ENCODE data around the gene ADAD1.

ADAD1 gene

DNA sequence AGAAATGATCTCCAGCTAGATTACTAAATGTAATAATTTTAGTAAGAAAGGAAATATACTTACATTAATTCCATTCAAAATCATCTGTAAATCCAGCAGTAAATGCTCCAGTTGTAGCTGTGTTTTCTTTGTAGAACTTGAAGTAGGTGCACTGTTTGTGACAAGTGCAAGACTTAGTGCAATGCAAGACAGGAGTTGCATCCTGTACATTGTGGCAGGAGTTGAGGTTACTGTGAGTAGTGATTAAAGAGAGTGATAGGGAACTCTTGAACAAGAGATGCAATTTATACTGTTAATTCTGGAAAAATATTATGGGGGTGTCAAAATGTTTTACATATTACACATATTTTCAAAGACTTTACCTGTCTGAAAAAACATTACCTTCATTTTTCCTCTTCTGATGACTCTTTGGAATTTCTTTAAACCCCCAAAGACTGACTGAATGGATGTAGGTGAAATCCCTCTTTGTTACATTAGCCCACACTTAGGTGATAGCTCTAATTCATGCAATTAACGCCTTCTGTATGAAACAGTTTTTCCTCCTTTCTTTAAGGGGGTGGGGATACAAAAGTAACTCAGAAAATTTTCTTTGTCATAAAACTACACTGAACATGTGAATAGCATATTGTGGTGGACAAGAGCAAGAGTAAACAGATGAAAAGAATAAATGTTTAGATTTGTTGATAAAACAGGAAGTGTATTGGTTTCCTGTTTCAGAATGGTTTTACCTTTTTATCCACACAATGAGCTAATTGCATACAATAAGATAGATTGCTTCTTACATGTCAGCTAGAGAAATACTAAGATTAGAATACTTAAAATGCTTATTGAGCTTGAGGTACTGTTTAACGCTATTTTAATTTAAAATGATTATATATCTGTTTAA lies 77.7 kb downstream of the ADAD1 start, which contains the start of gene IL2:
Gene IL2, minus strand, starts transcription at position 495 of the 886 bp plus-strand sequence. Its CDS starts 285 bp downstream, at position 210.
- no peak for DNase-seq (ENCODE audit: low read depth, low spot score)

DNA sequence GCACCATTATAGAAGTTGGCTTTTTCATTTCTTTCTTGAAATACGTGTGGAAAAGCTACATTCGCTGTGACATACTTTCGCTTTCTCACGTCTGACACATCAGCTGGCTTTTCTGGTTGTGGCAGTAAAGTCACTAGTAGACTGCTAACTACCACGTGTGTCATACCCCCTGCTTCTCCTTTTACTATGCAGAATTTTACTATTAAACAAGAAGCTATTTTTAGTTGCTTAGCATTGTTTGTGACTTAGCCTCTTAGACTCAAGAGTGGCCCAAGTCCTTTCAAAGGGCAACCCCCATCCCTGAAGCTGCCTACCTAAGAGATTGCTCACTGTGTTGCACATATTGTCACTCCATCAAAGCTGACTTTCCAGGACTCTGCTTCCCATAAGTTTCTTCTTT lies 79.8 kb downstream of the ADAD1 start:
- DNase-seq (ENCODE audit: low read depth, low spot score) = no peak

DNA sequence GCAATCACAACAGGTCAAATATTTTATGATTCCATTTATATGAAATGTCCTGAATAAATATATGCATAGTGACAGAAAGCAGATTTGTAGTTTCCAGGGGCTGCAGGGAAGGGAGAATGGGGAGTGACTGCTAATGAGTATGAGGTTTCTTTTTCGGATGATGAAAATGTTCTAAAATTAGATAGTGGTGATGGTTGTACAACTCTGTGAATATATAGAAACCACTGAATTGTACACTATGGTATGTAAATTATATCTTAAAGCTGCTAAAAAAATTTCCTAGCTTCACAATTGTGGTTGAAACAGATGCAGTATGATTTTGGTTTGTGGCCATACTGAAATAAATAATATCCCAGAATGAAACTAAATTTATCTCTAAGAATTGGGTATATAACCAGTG lies 90.6 kb downstream of the ADAD1 start:
- DNase-seq (ENCODE audit: low read depth, low spot score) = no peak

DNA sequence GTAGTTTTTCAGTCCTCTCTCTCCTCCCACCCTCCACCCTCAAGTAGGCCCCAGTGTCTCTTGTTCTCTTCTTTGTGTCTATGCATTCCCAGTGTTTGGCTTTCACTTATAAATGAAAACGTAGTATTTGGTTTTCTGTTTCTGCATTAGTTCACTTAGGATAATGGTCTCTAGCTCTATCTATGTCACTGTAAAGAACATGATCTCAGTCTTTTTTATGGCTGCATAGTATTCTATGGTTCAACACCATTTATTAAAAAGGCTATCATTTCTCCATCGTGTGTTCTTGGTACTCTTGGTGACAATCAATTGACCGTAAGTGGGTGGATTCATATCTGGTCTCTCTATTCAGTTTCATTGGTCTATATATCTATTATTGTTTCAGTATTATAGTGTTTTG lies 96.4 kb downstream of the ADAD1 start:
- no peak for DNase-seq (ENCODE audit: low read depth, low spot score)

DNA sequence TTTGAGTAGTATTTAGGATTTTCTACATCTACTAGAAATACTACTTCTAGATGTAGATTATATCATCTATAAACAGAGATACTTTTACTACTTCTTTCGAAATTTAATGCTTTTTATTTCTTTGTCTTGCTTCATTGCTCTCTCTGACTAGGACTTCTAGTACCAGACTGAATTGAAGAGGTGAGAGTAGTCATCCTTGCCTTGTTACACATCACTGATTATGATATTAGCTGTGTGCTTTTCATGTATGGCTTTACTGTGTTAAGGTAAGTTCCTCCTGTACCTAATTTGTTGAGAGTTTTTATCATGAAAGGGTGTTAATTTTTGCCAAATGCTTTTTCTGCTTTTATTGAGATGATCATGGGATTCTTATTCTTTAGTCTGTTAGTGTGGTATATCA lies 97.3 kb downstream of the ADAD1 start:
- DNase-seq (ENCODE audit: low read depth, low spot score) = no peak

DNA sequence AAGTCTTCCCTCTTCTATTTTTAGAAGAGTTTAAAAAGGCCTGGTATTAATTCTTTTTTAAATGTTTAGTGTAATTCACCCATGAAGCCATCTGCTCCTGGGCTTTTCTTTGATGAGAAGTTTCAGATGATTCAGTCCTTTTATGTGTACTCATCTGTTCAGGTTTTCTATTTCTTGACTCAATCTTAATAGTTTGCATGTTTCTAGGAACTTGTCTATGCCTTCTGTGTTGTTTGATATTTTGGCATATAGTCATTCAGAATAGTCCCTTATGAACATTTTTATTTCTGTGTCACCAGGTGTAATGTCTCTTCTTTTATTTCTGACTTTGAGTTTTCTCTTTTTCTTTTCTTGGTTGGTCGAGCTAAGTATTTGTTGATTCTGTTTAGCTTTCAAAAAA lies 97.9 kb downstream of the ADAD1 start:
- no peak for DNase-seq (ENCODE audit: low read depth, low spot score)
